ENCODE data around the gene SLC20A1.

The SLC20A1 gene

DNA sequence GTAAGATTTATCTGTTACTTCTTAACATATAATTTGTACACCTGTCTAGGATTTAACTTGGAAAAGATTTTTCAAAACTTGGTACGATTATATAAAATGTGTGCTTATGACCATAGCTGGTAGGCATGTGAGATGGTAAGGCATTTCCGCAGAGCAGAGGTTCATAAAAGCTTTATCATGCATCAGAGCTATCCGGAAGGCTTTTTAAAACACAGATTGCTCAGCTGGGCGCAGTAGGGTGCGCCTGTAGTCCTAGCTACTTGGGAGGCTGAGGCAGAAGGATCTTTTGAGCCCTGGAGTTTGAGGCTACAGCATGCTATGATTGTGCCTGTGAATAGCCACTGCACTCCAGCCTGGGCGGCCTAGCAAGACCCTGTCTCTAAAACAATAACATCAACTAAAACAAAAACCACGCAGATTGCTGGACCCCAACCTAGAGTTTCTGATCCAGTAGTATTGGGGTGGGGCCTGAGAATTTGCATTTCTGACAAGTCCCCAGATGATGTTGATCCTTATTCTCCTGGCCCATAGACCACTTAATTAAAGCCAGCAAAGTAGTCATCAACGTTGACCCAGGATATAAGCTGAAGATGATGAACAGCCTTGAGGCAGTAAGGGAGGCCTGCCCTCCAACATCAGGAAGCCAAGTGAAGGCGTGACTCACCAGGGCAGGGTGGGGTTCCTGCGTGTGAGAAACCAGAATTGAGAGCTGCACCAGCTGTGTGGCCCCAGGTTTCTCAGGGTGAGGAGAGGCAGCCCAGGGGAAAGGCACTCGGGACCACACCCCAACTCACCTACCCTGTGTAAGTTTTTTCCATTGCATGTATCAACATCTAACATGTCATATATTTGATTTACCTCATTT lies 21.6 kb upstream of the SLC20A1 start:
- H3K4me1 ChIP-seq, result peaks cover 37% of the 10 kb centered on the region
- no peaks in the 10 kb centered on the region for H4K20me1 ChIP-seq
- H3K9ac ChIP-seq, result no peak overlapping the region
- no peak overlapping the region for H3K4me3 ChIP-seq
- no peak overlapping the region for H3K27ac ChIP-seq
- H3K4me2 ChIP-seq, result no peak overlapping the region
- no peaks in the 10 kb centered on the region for H3K36me3 ChIP-seq
- TF ChIP-seq Cebpa-rat (IDR thresholded peaks at IDR 0.05), result no peak
- no peaks in the 10 kb centered on the region for H3K27me3 ChIP-seq
- H3K9me3 ChIP-seq, result no peaks in the 10 kb centered on the region

DNA sequence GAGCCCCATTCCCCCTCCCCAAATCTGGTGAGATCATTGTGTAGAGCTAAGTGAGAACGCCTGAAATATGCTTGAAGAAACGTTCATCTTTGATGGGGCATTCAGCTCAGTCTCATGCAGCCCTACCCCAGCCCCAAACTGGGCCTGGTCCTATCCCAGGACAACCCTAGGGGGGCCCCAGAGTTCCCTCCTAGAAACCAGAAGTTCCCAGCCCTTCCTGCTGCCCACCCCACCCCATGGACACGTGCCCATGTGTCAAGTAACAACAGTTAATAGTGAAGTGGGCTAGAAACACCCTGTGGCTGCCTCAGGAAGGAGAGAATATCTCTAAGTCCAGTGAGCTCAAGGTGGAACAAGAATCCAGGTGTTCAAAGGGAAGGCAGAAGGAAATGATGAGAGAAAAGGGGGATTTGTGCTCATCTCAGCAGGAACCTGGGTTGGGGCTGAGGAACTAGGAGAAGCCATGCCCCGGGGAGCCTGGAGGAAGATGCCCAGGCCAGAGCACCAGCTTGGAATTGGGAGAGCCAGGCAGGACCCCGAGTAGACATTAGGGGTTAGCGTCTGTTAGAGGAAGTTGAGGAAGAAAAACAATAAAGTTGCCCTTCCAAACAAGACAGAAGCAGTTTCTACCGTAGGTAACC lies 20.1 kb upstream of the SLC20A1 start:
- Histone ChIP-seq H3K27ac (peak overlapping the region; percentile 78), H3K27me3 (no peaks in the 10 kb centered on the region), H4K20me1 (no peaks in the 10 kb centered on the region), H3K4me3 (no peak overlapping the region), H3K4me1 (peaks cover 43% of the 10 kb centered on the region), H3K4me2 (peak overlapping the region; percentile 76), H3K36me3 (no peaks in the 10 kb centered on the region), H3K9ac (no peak overlapping the region), H3K9me3 (no peaks in the 10 kb centered on the region)
- TF ChIP-seq Cebpa-rat (IDR thresholded peaks at IDR 0.05), result no peak

DNA sequence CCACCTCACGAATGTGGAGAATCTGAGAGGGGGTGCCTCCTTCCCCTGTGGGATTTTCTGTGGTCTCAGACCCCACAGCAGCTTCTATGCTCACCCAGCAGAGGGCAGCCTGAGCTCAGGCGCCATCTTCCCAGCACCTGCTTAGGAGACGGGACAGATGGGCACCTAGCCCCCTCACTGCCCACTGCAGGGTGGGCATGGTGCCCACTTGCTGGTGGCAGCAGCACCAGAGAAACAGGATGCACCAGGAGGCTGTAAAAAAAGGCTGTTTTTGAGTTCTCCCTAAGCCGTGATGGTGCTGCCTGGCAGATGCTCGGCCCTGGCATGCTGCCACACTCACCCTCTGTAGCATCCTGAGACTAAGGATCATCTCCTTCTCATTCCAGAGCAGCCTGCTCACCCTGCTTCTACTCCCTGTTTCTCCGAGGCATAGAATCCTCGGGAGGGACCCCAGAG lies 19.1 kb upstream of the SLC20A1 start:
- Histone ChIP-seq H3K27me3 (no peaks in the 10 kb centered on the region), H3K9ac (peak overlapping the region; percentile 61; the same call in 1 of the 2 replicates), H3K27ac (peak overlapping the region; percentile 78), H3K9me3 (no peaks in the 10 kb centered on the region), H4K20me1 (no peaks in the 10 kb centered on the region), H3K4me3 (peak overlapping the region; percentile 9; the same call in 1 of the 2 replicates), H3K4me1 (peaks cover 53% of the 10 kb centered on the region), H3K4me2 (peak overlapping the region; percentile 76), H3K36me3 (no peaks in the 10 kb centered on the region)
- TF ChIP-seq Cebpa-rat (IDR thresholded peaks at IDR 0.05), result no peak

DNA sequence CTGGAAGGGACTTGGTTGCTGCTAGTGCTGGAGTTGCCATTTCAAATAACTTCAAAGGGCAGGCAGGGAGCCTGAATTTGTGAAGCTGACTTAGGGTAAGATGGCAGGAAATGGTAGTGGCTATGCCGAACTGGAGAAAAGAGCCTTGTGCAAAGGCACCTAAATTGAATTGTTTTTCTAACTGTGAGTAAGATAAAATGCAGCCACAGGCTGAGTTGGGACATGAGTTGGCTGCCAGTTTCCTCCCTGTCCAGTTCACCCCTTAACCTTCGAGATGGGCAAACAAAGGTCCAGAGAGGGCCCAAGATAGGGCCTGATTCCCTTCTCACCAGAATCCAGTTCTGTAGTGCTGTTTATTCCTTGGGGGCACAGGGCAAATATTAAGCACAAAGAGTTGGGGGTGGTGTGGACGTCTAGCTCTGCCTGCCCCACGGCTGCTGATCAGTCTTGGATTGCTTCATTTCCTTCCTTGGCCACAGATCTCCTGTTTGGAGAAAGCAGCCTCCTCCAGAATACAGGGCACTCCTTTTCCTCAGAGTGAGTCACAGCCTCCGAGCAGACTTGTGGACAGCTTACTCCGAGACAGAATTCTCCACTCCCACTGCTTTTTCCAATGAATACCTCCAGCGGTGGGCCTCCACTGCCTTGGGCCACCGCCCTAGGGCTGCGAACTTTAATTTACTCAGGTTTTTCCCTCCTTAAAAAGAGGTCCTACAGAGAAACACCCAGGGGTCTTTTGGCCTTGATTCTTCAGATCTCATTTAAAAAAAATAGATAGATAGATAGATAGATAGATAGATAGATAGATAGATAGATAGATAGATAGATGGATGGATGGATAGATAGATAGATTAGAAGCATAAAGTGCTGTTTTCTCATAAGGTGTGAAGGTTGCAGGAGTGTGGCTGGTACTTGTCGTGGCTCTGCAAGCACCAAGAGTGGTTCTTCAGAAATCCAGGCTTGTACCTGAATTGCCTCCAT lies 18.4 kb upstream of the SLC20A1 start:
- H3K9me3 ChIP-seq, result no peaks in the 10 kb centered on the region
- TF ChIP-seq Cebpa-rat (IDR thresholded peaks at IDR 0.05), result peak; percentile 84; the same call in 1 of the 2 replicates
- peaks cover 60% of the 10 kb centered on the region for H3K4me1 ChIP-seq
- H3K4me3 ChIP-seq, result 0 out of 2 replicates have a peak overlapping the region, but pooled peaks have one; percentile 9
- H3K27ac ChIP-seq, result peak overlapping the region; percentile 78
- H3K4me2 ChIP-seq, result peak overlapping the region; percentile 76
- no peaks in the 10 kb centered on the region for H4K20me1 ChIP-seq
- peak overlapping the region; percentile 61; the same call in 1 of the 2 replicates for H3K9ac ChIP-seq
- no peaks in the 10 kb centered on the region for H3K36me3 ChIP-seq
- no peaks in the 10 kb centered on the region for H3K27me3 ChIP-seq

DNA sequence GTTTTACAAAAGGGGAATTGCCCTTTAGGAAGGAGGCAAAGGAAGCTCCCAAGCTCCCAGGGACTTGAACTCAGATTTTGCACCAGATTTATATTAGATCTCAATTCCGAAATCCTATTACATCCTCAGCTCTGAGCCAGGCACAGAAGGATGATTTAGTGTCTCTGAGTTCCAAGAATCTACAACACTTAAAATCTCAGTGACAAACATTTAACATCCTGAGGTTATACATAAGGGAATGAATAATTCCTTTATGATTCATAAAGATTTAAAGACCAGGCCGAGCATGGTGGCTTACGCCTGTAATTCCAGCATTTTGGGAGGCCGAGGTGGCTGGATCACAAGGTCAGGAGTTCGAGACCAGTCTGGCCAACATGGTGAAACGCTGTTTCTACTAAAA lies 16.5 kb upstream of the SLC20A1 start:
- no peak overlapping the region for H3K27ac ChIP-seq
- no peaks in the 10 kb centered on the region for H3K27me3 ChIP-seq
- H3K9me3 ChIP-seq, result no peaks in the 10 kb centered on the region
- no peaks in the 10 kb centered on the region for H3K36me3 ChIP-seq
- no peaks in the 10 kb centered on the region for H4K20me1 ChIP-seq
- no peak overlapping the region for H3K4me2 ChIP-seq
- H3K9ac ChIP-seq, result no peak overlapping the region
- no peak for TF ChIP-seq Cebpa-rat (IDR thresholded peaks at IDR 0.05)
- no peak overlapping the region for H3K4me3 ChIP-seq
- H3K4me1 ChIP-seq, result peaks cover 64% of the 10 kb centered on the region

DNA sequence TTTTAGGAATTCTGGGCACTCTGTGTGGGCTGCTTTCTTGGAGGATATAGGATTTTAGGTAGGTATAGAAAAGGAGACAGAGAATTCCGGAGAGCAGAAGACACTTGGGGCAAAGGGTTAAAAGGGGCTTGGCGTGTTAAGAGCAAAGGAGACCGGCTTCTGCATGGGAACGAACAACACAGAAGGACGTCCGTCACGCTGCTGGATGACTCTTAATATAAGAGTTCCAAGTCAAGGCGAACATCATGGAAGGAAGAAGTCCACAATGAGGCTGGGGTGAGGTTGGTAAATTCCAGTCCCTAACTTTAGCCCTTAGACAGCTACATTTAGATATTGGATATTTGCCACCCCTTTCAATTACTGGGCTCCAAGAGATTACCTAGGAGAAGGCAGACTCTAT lies 15.9 kb upstream of the SLC20A1 start:
- no peaks in the 10 kb centered on the region for H3K36me3 ChIP-seq
- H3K4me1 ChIP-seq, result peaks cover 64% of the 10 kb centered on the region
- H4K20me1 ChIP-seq, result no peaks in the 10 kb centered on the region
- H3K4me2 ChIP-seq, result peak overlapping the region; percentile 85; the same call in 1 of the 2 replicates
- no peaks in the 10 kb centered on the region for H3K27me3 ChIP-seq
- no peak overlapping the region for H3K27ac ChIP-seq
- TF ChIP-seq Cebpa-rat (IDR thresholded peaks at IDR 0.05), result no peak
- no peak overlapping the region for H3K4me3 ChIP-seq
- H3K9ac ChIP-seq, result no peak overlapping the region
- no peaks in the 10 kb centered on the region for H3K9me3 ChIP-seq

DNA sequence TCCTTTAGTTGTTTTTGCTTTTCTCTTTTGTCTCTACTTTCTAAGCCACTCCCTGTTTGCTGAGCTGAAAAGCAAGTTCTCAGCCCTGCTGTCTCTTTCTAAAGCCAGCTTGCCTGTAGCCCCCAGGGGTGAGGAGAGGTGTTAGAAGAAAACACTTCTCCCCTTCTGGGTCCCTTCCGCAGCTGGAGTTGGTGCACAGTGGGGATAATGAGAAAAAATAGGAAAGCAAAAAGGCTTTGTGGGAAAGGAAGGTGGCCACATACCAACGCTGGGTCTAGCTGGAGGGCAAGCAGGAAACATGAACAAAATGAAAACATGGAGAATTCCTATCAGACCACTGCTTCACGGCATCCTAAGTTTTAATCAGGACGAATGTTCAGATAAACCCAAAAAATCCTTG lies 15.5 kb upstream of the SLC20A1 start:
- H3K27me3 ChIP-seq, result no peaks in the 10 kb centered on the region
- H3K36me3 ChIP-seq, result no peaks in the 10 kb centered on the region
- no peak overlapping the region for H3K4me3 ChIP-seq
- peaks cover 64% of the 10 kb centered on the region for H3K4me1 ChIP-seq
- no peaks in the 10 kb centered on the region for H3K9me3 ChIP-seq
- H4K20me1 ChIP-seq, result no peaks in the 10 kb centered on the region
- H3K9ac ChIP-seq, result no peak overlapping the region; the same call in 1 of the 2 replicates
- H3K27ac ChIP-seq, result peak overlapping the region; percentile 53; the same call in 1 of the 2 replicates
- no peak for TF ChIP-seq Cebpa-rat (IDR thresholded peaks at IDR 0.05)
- peak overlapping the region; percentile 85 for H3K4me2 ChIP-seq

DNA sequence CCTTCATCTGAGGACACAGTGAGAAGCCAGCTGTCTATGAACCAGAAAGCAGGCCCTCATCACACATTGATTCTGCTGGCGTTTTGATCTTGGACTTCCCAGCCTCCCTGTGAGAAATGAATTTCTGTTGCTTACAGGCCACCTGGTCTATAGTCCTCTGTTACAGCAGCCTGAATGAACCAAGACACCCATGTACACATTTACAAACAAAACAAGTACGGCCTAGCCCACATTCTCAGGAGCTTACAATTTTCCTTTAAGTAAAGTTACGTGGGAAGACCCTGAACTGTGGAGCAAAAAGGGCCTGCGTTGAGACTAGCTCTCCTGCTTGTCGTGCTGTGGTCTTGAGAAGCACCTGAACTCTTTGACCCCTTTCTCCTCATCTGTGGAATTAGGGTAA lies 12.0 kb upstream of the SLC20A1 start:
- no peak overlapping the region for H3K4me2 ChIP-seq
- H3K27ac ChIP-seq, result no peak overlapping the region
- H4K20me1 ChIP-seq, result no peaks in the 10 kb centered on the region
- H3K9ac ChIP-seq, result no peak overlapping the region
- peaks cover 32% of the 10 kb centered on the region for H3K4me1 ChIP-seq
- no peaks in the 10 kb centered on the region for H3K9me3 ChIP-seq
- no peaks in the 10 kb centered on the region for H3K27me3 ChIP-seq
- H3K36me3 ChIP-seq, result no peaks in the 10 kb centered on the region
- no peak overlapping the region for H3K4me3 ChIP-seq
- TF ChIP-seq Cebpa-rat (IDR thresholded peaks at IDR 0.05), result no peak

DNA sequence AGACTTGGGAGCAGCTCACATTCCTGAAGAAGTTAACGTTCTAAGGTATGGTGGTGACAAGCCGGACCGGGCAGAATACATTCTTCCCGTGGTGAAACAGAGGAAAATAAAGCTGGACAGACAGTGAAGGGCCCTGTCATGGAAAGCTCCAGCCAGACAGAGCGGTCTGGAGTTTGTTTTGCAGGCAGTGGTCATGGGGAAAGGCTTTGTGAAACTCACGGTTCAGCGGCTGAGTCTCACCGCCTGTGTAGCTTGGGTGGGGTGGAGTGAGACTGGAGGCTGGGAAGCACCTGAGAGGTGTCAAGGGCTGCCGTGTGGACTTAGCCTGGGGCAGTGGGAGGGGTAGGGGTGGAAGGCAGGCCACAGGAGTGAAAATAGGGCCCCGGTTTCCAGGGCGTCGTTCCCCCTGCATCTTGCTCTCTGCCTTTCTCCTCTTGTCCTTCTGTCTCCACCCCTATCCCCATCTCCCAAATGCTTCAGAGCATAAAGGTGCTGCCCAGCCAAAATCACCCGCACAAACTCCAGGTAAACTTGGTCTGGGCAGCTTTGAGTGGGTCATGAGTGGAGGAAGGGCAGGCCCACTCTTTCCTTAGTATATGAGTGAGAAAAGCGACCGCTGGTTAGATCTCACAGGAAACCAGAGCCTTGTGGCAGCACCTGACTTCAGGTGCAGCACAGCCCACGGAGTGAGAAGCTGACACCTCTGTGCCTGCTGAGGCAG lies 11.4 kb upstream of the SLC20A1 start:
- no peak for TF ChIP-seq Cebpa-rat (IDR thresholded peaks at IDR 0.05)
- H3K36me3 ChIP-seq, result no peaks in the 10 kb centered on the region
- H3K9ac ChIP-seq, result no peak overlapping the region
- H3K4me3 ChIP-seq, result no peak overlapping the region
- no peak overlapping the region for H3K27ac ChIP-seq
- H3K4me2 ChIP-seq, result no peak overlapping the region
- H4K20me1 ChIP-seq, result no peaks in the 10 kb centered on the region
- H3K4me1 ChIP-seq, result peaks cover 31% of the 10 kb centered on the region
- no peaks in the 10 kb centered on the region for H3K9me3 ChIP-seq
- no peaks in the 10 kb centered on the region for H3K27me3 ChIP-seq

Measured in BLaER1 (cell line).